HTR-8/SVneo (cell line): ENCODE data around the gene EGF.
"Not testable (repeated sequence)": the region's sequence is repeated elsewhere in the genome, so short reads cannot be mapped to it uniquely, and the experiment has no call there.

ENCODE experiments used
- DNase-seq: peaks from one replicate; pipeline ENCODE4 v3.0.0; 2011; ENCODE audit warnings: low spot score, mixed read lengths; ENCODE audit not compliant: insufficient read length
- FAIRE-seq: peaks from 2 replicates; lab custom pipeline; 2011; peaks lifted over from hg19 to GRCh38; lab: Jason Lieb, UNC

EGF gene

DNA sequence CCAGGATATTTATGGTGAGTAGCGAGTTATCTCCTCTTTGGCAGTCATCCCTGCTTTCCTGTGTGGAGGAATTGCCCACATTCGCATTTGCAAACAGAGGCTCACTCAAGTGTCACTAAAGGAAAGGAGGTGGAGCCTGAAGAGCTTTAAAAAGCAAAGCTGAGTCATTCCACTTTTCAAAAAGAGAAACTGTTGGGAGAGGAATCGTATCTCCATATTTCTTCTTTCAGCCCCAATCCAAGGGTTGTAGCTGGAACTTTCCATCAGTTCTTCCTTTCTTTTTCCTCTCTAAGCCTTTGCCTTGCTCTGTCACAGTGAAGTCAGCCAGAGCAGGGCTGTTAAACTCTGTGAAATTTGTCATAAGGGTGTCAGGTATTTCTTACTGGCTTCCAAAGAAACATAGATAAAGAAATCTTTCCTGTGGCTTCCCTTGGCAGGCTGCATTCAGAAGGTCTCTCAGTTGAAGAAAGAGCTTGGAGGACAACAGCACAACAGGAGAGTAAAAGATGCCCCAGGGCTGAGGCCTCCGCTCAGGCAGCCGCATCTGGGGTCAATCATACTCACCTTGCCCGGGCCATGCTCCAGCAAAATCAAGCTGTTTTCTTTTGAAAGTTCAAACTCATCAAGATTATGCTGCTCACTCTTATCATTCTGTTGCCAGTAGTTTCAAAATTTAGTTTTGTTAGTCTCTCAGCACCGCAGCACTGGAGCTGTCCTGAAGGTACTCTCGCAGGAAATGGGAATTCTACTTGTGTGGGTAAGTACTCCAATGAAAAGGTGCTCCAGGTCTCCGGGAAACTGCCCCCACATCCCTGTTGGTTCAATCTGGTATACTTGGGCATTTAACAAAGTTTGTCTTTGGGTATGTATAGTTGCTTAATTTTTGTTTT, at the start of gene EGF:
TSS of gene EGF (plus strand) at position 178 of the 890 bp plus-strand sequence. CDS start at position 631, 453 bp downstream.
- DNase-seq (peak; percentile 20), FAIRE-seq (no peak)

- FAIRE-seq (no peak), DNase-seq (no peak)
Measured at GRCh38 chr4:109864134-109864533, 48.5 kb upstream of the EGF start.

DNA sequence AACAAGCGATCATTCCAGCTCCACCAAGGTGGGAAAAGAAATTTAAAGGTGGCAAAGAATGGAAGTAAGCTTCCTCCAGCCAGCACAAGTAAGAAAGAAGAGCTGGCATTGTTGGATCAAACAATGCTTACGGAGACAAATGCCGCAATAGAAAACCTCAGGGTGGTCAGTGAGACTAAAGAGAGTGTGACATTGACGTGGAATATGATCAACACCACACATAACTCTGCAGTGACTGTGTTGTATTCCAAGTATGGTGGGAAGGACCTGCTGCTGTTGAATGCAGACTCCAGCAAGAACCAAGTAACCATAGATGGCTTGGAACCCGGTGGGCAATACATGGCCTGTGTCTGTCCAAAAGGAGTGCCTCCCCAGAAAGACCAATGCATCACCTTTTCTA, 42.6 kb upstream of the EGF start:
- DNase-seq: no peak
- no peak for FAIRE-seq

DNA sequence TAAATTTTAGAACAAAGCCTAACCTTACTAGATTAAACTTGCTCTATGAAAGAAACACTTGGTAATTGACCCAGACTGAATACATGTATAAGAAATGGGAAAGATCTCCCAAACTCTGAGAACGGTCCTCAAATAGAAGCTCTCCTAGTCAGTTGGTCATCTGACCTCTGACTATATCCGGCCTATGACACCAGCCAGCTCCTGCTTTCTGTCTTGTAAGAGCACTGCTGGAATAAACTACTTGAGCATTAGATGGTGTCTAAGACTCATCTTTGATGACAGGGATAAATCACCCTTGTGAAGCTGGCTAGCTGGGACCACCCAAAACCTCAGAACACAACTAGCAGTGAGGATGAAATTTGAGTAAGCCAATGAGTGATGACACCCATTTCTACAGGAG, 40.6 kb upstream of the EGF start:
- DNase-seq: no peak
- no peak for FAIRE-seq

DNA sequence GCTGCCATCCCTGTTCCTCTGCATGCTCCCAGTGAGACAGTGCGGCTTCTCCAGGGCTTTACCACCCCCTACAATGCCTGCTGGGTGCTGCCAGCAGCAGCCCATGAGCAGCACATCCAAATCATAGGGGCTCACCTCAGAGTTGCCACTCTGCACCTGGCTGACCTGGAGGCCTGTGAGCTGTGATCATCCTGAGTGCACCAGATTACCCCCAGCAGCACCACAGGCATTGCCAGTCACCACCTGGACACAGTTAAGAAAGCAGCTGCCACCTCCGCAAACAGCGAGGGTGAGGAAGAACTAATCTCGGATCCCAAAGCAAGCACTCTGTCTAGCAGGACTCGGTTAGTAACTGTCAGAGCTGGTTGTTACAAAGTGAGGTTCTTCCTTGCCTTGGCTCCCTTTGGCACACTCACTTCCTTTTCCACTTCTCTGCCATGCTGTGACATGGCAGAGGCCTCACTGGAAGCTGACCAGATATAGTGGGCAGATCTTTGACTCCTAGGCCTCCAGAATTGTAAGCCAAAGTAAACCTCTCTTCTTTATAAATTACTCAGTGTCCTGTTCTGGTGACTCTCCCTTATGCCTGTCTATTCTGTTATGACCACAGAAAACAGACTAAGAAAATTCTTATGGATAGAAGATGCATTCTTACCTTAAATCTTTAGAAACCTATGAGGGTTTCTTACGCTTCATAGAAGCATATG, 39.6 kb upstream of the EGF start:
- DNase-seq (no peak), FAIRE-seq (no peak)

DNA sequence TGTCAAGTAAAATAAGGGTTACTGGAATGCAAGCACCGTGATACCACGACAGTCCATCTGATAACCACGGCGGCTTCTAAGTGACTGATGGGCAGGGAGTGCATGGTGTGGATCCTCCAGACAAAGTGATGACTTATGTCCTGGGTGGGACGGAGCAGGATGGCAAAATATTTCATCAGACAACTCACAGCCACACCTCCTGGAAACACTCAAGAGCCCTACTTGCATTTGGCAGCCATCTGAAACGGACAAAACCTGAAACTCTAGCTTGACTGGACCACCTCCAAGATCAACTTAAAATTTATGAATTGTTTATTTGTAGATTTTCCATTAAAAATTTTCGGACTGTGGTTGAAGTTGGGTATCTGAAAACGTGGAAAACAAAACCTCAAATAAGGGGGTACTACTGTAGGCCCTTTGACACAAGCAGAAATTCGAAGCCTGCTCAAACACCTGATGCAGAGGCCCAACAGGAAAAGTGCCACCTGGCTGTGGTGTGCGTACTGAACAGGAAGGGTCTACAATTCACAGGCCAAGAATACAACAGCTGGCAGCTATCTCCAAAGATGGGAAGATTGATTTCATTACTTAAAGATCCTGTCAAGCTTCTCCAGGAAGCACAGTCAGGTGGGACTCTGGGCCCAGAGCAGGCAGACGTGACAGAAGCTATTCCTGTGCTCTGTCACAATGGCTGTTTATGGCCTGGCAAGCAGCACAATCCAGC, 38.7 kb upstream of the EGF start:
- FAIRE-seq (no peak), DNase-seq (no peak)

DNA sequence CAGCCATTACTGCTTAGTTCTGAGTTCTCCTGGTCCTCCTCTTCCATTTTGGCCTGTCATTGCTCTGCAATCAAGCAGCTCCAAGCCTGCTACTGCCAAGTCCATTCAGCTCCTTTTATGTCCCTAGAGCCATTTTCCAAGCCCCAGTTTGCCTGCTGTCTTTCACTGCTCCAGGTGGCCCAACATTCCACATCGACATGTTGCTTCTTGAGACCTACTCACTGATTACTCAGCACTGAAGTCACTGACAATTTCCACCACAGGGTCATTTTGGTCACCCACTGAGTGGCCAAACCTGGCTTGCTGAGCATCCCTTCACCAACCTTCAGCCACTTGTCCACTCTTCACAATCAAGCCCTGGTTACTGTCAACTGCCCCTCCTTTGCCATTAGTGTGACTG, 37.6 kb upstream of the EGF start:
- FAIRE-seq (no peak), DNase-seq (no peak)

DNA sequence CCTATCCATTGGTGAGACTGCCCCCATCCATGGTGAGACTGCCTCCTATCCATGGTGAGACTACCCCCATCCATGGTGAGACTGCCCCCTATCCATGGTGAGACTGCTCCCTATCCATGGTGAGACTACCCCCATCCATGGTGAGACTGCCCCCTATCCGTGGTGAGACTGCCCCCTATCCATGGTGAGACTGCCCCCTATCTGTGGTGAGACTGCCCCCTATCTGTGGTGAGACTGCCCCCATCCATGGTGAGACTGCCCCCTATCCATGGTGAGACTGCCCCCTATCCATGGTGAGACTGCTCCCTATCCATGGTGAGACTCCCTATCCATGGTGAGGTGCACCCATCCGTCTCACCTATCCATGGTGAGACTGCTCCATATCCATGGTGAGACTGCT, 37.1 kb upstream of the EGF start:
- not testable (repeated sequence) for DNase-seq
- peak; percentile 4 for FAIRE-seq

GRCh38 chr4:109876634-109877265, 35.9 kb upstream of the EGF start:
- DNase-seq: no peak
- FAIRE-seq: no peak

DNA sequence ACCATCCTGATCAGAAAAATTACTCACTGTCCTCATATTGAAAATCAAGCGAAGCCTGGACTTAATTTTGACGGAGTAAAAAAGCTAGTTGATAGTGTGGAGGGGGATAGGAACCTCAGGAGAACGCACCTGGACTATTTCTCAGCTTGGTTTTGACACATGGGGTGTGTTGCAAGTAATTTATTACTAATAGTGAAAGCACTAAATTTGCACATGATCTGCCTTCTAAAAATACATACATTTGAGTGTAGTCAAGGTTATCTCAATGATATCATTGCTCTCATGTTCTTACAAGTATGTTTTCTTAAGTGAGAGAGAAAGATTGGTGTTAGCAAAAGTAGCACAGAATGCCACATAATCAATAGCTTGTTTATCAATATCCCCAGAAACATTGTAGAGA, 35.3 kb upstream of the EGF start:
- FAIRE-seq (no peak), DNase-seq (no peak)

GRCh38 chr4:109878355-109878754, 34.3 kb upstream of the EGF start:
- DNase-seq: no peak
- FAIRE-seq: no peak

DNA sequence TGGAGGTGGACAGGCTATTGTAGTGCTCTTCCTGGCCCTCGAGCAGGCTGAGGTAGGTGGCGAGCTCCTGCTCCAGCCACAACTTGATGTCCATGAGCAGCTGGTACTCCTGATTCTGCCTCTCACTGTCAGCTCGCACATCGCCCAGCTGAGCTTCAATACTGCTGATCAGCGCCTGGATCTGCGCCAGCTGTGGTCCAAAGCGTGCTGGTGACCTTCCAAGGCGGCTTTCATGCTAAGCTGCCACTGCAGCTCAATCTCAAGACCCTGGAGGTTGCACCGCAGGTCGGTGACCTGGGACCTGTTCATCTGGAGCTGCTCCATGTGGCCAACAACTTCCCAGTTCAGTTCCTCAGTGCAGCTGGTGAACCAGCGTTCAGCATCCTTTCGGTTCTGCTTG, 33.6 kb upstream of the EGF start:
- no peak for FAIRE-seq
- DNase-seq: no peak

GRCh38 chr4:109879636-109880314, 32.9 kb upstream of the EGF start:
- FAIRE-seq: no peak
- no peak for DNase-seq

DNA sequence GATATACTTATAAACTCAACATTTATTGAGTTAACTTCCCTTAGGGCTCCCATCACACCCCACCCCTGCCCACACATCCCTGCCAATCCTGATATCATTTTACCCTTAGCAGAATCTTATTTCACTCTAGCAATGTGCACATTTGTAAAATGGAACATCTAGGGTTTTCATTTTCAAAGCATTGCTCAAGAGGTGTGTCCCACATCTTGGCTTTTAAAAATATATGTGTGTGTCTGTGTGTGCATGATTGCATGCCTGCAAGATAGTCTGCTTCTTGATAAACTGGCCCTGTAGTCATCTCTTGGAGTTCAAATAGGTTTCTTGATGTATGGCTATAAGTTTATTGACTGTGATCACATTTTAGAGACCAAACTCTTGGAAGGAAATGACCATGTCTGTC, 26.4 kb upstream of the EGF start:
- FAIRE-seq (no peak), DNase-seq (no peak)

GRCh38 chr4:109887071-109887470, 25.6 kb upstream of the EGF start:
- DNase-seq (no peak), FAIRE-seq (no peak)

- no peak for DNase-seq
- FAIRE-seq: no peak
Measured at GRCh38 chr4:109890076-109890475, 22.6 kb upstream of the EGF start.

GRCh38 chr4:109902559-109903251, 10.0 kb upstream of the EGF start:
- FAIRE-seq (no peak), DNase-seq (no peak)

DNA sequence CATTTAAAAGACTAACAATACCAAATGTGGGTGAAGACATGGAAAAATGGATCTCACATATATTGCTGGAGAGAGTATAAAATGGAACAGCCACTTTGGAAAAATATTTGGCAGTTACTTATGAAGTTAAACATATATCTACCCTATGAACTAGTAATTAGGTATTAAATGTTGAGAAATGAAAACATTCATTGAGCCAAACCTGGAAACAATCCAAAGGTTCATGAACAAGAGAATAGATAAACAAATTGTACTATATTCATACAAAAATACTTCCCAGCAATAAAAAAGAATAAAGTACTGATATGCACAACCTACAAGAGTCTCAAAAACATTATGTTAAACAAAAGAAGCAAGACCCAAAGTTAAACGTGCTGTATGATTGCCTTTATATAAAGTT, 4.0 kb upstream of the EGF start:
- DNase-seq: no peak
- no peak for FAIRE-seq

- no peak for FAIRE-seq
- no peak for DNase-seq
Measured at GRCh38 chr4:109910256-109910655, 2.4 kb upstream of the EGF start.
